Measurements from ENCODE around the gene CTNNB1. TPM values are rescaled to one million over a fixed set of nuclear protein-coding genes. Genes with fewer than 3 reads are reported as not detected.

CTNNB1 gene
- total RNA-seq, 4 donors from 2014 or later, result 290 to 527 (median 414) TPM

- in situ Hi-C loops (cut with MboI; ENCODE audit: low pct_ligation_motif_present in 1 of 4, low pct_unique_long_range_greater_than_20kb in 1 of 4, low sequenced_read_pairs in 3 of 4), result no loop called here
- no peak overlapping the region for H3K27ac ChIP-seq
- no peaks in the 10 kb centered on the region for H3K27me3 ChIP-seq
- TF ChIP-seq POLR2AphosphoS5 (IDR thresholded peaks at IDR 0.05) (no peak), EP300 (IDR thresholded peaks at IDR 0.05; ENCODE audit: low read depth) (no peak), POLR2A (IDR thresholded peaks at IDR 0.05) (no peak)
- TF ChIP-seq, protein P1, sequence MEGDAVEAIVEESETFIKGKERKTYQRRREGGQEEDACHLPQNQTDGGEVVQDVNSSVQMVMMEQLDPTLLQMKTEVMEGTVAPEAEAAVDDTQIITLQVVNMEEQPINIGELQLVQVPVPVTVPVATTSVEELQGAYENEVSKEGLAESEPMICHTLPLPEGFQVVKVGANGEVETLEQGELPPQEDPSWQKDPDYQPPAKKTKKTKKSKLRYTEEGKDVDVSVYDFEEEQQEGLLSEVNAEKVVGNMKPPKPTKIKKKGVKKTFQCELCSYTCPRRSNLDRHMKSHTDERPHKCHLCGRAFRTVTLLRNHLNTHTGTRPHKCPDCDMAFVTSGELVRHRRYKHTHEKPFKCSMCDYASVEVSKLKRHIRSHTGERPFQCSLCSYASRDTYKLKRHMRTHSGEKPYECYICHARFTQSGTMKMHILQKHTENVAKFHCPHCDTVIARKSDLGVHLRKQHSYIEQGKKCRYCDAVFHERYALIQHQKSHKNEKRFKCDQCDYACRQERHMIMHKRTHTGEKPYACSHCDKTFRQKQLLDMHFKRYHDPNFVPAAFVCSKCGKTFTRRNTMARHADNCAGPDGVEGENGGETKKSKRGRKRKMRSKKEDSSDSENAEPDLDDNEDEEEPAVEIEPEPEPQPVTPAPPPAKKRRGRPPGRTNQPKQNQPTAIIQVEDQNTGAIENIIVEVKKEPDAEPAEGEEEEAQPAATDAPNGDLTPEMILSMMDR (IDR thresholded peaks at IDR 0.05), result no peak
- H3K36me3 ChIP-seq, result no peaks in the 10 kb centered on the region
- H3K4me3 ChIP-seq, result no peak overlapping the region
- no peaks in the 10 kb centered on the region for H3K4me1 ChIP-seq
- H3K9me3 ChIP-seq, result no peaks in the 10 kb centered on the region
- DNase-seq, result no peak
- WGBS, 2 donors (ENCODE audit: low coverage in 1 of 2), result 82 to 84% methylated on average over 3 to 6 of the region's 6 CpGs
- intact Hi-C loops (cut with DNase I; ENCODE audit: low total_unique reads), result no loop called here
Measured at GRCh38 chr3:41286305-41286704, 87.0 kb downstream of the CTNNB1 start.

DNA sequence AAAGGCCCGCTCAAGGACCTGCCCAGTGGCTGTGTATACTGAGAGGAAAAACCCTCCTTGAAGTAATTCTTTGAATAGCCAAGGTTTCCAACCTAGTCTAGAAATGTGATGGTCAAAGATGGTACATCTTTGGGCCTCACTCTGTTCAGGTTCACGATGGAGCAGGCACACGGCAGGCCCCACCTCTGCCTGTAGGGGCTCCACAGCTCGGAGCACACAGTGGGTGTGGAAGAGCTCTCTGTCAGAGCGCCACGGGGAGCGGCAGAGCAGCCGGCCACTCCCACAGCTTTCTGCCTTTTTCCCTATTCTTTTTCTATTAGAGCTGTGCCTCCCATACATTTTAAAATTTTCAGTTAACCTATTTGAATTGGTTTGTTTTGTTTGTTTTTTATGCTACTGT lies 89.5 kb downstream of the CTNNB1 start:
- intact Hi-C loops (cut with DNase I; ENCODE audit: low total_unique reads), result no loop called here
- H3K9me3 ChIP-seq, result no peaks in the 10 kb centered on the region
- in situ Hi-C loops (cut with MboI; ENCODE audit: low pct_ligation_motif_present in 1 of 4, low pct_unique_long_range_greater_than_20kb in 1 of 4, low sequenced_read_pairs in 3 of 4), result no loop called here
- no peak for DNase-seq
- no peak overlapping the region for H3K27ac ChIP-seq
- H3K36me3 ChIP-seq, result no peaks in the 10 kb centered on the region
- TF ChIP-seq POLR2A (IDR thresholded peaks at IDR 0.05) (no peak), POLR2AphosphoS5 (IDR thresholded peaks at IDR 0.05) (no peak), EP300 (IDR thresholded peaks at IDR 0.05; ENCODE audit: low read depth) (no peak)
- TF ChIP-seq, protein P1 (IDR thresholded peaks at IDR 0.05), result no peak
- WGBS, 2 donors (ENCODE audit: low coverage in 1 of 2), result 86 to 100% methylated on average over 4 to 8 of the region's 8 CpGs
- no peak overlapping the region for H3K4me3 ChIP-seq
- H3K27me3 ChIP-seq, result no peaks in the 10 kb centered on the region
- no peaks in the 10 kb centered on the region for H3K4me1 ChIP-seq

Small RNA genes within 50 kb of the gene (small RNA-seq; reads per million reads assigned to genes)
- 0 reads per million in 4 donors for gene MRPS31P1

Data from transverse colon (tissue), 4 donors.